ENCODE measurements around the gene OLFML3.

- TF ChIP-seq POLR2A (IDR thresholded peaks at IDR 0.05; ENCODE audit: low read length): no peak
- no peak for TF ChIP-seq GATA1 (IDR thresholded peaks at IDR 0.05; ENCODE audit: low read depth, low read length)
Observed at GRCh38 chr1:113991467-113991997, 12.3 kb downstream of the OLFML3 start.
